Stimulated activated CD8-positive, alpha-beta memory T cell treated with anti-CD3 and anti-CD28 coated beads, Interleukin-4, amount 100 ng/mL, for 24 hours (primary cell): Measurements from ENCODE around the gene WNT16.
"Not testable (repeated sequence)": the region's sequence is repeated elsewhere in the genome, so short reads cannot be mapped to it uniquely, and the experiment has no call there.

Source experiments
- DNase-seq: peaks from one replicate; pipeline ENCODE4 v3.0.0-alpha.2; 2020; ENCODE audit warnings: low read depth

Gene WNT16

GRCh38 chr7:121328508-121329190, at the start of gene WNT16:
Gene WNT16, plus strand, starts transcription at chr7:121329000. Its CDS starts 293 bp downstream, at chr7:121329293.
- DNase-seq: no peak

- no peak for DNase-seq
Observed at GRCh38 chr7:121279060-121279620, 49.7 kb upstream of the WNT16 start.

- no peak for DNase-seq
Observed at GRCh38 chr7:121279822-121280221, 49.0 kb upstream of the WNT16 start.

- no peak for DNase-seq
Observed at GRCh38 chr7:121280656-121281055, 48.1 kb upstream of the WNT16 start.

- DNase-seq: no peak
Observed at GRCh38 chr7:121282129-121282528, 46.7 kb upstream of the WNT16 start.

GRCh38 chr7:121285066-121285667, 43.6 kb upstream of the WNT16 start:
- DNase-seq: no peak

GRCh38 chr7:121286186-121286585, 42.6 kb upstream of the WNT16 start:
- no peak for DNase-seq

- DNase-seq: no peak
Observed at GRCh38 chr7:121286742-121287734, 41.8 kb upstream of the WNT16 start.

- DNase-seq: no peak
Observed at GRCh38 chr7:121288894-121289293, 39.9 kb upstream of the WNT16 start.

- DNase-seq: not testable (repeated sequence)
Observed at GRCh38 chr7:121289930-121290329, 38.9 kb upstream of the WNT16 start.

GRCh38 chr7:121294448-121294992, 34.3 kb upstream of the WNT16 start:
- DNase-seq: no peak

- DNase-seq: no peak
Observed at GRCh38 chr7:121297843-121298242, 31.0 kb upstream of the WNT16 start.

- no peak for DNase-seq
Observed at GRCh38 chr7:121298831-121299239, 30.0 kb upstream of the WNT16 start.

GRCh38 chr7:121300685-121301420, 27.9 kb upstream of the WNT16 start:
- no peak for DNase-seq

GRCh38 chr7:121301446-121302213, 27.2 kb upstream of the WNT16 start:
- no peak for DNase-seq

GRCh38 chr7:121302214-121302745, 26.5 kb upstream of the WNT16 start:
- no peak for DNase-seq

- DNase-seq: no peak
Observed at GRCh38 chr7:121303422-121304101, 25.2 kb upstream of the WNT16 start.

- DNase-seq: no peak
Observed at GRCh38 chr7:121304102-121304658, 24.6 kb upstream of the WNT16 start.

- DNase-seq: no peak
Observed at GRCh38 chr7:121305109-121305508, 23.7 kb upstream of the WNT16 start.
